Gastroesophageal sphincter (tissue), 3 donors: ENCODE data around the gene PHLDB3.

Experiments
- CTCF ChIP-seq, 4 experiments: fragments of 200-600 bp in 2 of 4; fragments of 450-650 bp in 2 of 4; sonication (generic) in 1 of 4; IDR thresholded peaks; one replicate each; pipeline ENCODE4 v1.5.1; 2017 to 2019; ENCODE audit warnings: antibody characterized with exemption in 4 of 4, mild to moderate bottlenecking in 2 of 4, moderate library complexity in 2 of 4
- POLR2A ChIP-seq, 2 donors: fragments of 450-650 bp; IDR thresholded peaks; one replicate each; pipeline ENCODE4 v1.6.1; 2017; ENCODE audit warnings: antibody characterized with exemption in 2 of 2, mild to moderate bottlenecking in 2 of 2, moderate library complexity in 1 of 2
- POLR2AphosphoS5 ChIP-seq: sonication (generic); formaldehyde crosslinking; IDR thresholded peaks from one replicate; pipeline ENCODE4 v1.6.1; 2017; ENCODE audit warnings: antibody characterized with exemption

- TF ChIP-seq CTCF (IDR thresholded peaks at IDR 0.05): no peak
- TF ChIP-seq POLR2A (IDR thresholded peaks at IDR 0.05): no peak
- TF ChIP-seq POLR2AphosphoS5: no peak
These were observed 7.6 kb downstream of the PHLDB3 start for GRCh38 chr19:43496960-43497359.
